HG02678 (cell line): ENCODE measurements around the gene L3MBTL4.
"Not testable (repeated sequence)": the region's sequence is repeated elsewhere in the genome, so short reads cannot be mapped to it uniquely, and the experiment has no call there.

Experiments used
- ATAC-seq: cut with Tn5 transposase; IDR thresholded peaks from one replicate; pipeline ENCODE4 v1.9.1; 2021; ENCODE audit warnings: mild to moderate bottlenecking, moderate library complexity; ENCODE audit not compliant: unreplicated experiment

Gene L3MBTL4

GRCh38 chr18:6204476-6204875, 210.2 kb downstream of the L3MBTL4 start:
- ATAC-seq: no peak

- ATAC-seq: no peak
Measured at GRCh38 chr18:6203791-6204190, 210.9 kb downstream of the L3MBTL4 start.

GRCh38 chr18:6202861-6203260, 211.8 kb downstream of the L3MBTL4 start:
- no peak for ATAC-seq

GRCh38 chr18:6200204-6200774, 214.4 kb downstream of the L3MBTL4 start:
- no peak for ATAC-seq

DNA sequence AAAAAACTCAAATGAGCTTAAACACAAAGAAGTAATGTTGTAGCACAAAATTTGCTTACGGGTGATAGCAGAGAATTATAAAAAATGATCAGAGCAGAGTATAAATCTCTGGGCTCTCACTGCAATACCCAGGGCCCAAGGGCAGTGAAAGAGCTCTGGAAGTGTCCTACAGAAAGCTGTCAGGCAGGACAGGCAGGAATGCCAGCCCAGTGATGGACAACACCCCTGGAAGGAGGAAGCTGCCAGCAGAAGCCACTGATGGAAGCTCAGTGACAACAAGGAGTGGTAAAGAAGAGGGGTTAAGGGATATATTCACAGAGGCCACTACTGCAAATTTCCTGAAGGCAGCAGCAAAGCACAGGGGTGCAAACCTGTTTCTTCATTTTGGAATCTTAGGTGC, 214.9 kb downstream of the L3MBTL4 start:
- ATAC-seq: no peak

DNA sequence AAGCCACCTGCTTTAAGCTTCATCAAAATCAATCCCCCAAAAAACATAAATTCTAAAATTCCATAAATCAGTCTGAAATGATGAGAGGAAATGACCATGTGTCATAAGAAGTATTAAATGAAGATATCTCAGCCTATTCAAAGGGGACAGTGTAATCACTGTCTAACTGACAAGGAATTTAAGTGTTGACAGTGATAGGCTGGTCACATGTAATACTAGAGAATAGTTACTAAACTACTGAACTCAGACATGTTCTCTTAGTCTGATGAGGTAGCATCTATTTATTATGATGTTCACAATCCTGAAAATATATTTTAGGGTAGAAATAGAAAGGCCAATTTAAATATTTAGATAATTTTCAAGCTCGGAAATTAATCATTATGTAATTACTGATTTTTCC, 216.1 kb downstream of the L3MBTL4 start:
- ATAC-seq: no peak

- ATAC-seq: no peak
Measured at GRCh38 chr18:6194640-6195039, 220.1 kb downstream of the L3MBTL4 start.

- not testable (repeated sequence) for ATAC-seq
Measured at GRCh38 chr18:6185782-6186181, 228.9 kb downstream of the L3MBTL4 start.

DNA sequence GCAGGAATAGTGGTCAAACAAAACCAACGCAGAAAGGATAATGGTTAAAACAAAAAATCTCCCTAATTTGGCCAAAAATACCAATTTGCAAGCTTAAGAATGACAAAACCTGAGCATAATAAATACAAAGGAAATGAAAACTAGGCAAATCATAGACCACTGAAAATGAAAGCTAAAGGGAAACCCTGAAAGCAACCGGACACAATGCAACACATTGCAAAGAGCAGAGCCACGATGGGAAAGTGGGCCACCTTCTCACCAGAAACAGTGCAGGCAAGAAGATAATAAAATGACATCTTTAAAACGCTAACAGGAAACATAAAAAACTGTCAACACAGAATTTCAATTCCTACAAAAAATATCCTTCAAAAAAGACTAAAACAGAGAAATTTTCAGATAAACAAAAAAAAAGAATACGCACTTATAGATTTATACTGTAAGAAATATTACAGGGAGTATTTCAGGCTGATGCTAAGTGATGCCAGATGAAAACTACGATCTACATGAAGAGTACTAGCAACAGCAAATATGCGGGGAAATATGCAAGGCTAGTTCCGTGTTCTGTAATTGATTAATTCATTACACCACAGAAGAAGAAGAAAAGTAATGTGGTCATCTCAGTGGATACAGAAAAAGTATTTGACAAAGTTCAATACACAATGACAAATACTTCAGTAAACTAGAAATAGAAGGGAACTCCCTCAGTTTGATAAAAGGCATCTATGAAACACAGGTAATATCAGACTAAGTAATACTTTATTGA, 239.5 kb downstream of the L3MBTL4 start:
- no peak for ATAC-seq

DNA sequence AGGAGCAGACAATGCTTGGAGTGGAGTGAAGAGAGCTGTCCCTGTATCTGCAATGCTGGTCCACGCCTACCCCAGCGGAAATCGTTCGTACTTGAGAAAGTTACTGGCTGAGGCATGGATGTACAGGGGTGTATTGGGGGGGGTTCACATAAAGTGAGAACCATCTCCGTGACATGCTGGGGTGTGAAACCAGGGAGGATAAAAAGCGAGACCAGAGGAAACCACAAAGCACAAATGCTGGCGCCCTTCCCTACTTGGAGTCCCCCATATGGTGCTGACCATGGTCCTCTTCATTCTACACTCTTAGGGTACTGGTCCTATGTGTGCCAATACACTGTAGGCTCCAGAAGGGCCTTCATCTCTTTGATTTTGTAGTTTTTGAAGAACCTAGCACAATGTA, 244.1 kb downstream of the L3MBTL4 start:
- ATAC-seq: no peak

GRCh38 chr18:6161549-6161948, 253.2 kb downstream of the L3MBTL4 start:
- no peak for ATAC-seq

DNA sequence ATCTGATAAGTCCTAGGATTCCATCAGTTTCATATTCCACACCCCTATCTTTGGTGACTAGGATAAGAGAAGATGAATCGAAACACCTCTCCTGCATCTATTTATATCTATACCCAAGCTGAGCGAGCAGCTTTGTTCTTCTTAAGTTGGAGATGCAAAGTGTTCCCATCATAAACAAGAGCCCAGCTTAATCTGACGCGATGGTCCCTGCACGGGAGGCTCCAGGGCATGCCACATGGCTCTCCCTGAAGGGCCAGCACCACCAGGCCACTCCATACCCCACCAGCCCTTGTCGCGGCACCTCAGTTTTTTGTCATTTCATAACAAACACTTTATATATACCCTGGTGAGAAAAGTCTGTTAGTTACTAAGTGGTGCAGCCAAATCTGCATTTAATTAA, 255.3 kb downstream of the L3MBTL4 start:
- ATAC-seq: no peak

- no peak for ATAC-seq
Measured at GRCh38 chr18:6158958-6159357, 255.8 kb downstream of the L3MBTL4 start.

DNA sequence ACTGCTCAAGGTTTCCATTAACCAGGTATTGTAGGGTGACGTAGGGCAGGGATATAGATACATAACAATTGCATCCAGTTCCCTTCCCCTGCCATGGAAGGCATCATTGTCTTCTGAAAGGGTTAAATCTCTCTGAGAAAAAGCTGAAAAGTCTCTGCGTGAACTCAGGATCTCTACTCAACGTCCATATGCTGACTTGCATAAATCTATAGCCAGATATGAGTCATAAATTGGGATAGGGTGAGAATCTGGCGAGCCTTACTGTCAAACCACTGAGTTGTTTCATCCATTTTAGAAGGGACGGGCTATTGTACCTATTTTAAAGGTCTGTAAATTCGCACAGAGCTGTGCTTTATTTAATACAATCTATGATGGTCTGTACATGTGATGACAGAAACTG, 258.3 kb downstream of the L3MBTL4 start:
- no peak for ATAC-seq

DNA sequence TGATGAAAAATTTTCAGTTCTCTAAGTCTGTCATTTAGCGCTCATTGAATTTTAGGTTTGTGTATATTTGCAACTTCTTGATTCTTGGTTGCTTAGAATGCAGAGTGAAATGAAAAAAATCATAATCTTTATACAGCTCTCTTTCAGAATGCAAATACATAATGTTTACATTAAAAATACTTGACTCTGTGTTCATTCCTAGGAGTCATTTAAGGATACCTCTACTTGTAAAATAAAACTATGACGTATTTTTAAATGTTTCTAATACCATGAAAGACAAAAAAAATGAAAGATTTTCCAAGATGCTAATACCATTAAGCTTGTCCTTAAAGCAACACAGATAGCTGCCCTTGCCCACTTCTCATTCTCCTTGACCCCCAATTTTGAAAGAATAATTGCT, 259.0 kb downstream of the L3MBTL4 start:
- ATAC-seq: no peak

DNA sequence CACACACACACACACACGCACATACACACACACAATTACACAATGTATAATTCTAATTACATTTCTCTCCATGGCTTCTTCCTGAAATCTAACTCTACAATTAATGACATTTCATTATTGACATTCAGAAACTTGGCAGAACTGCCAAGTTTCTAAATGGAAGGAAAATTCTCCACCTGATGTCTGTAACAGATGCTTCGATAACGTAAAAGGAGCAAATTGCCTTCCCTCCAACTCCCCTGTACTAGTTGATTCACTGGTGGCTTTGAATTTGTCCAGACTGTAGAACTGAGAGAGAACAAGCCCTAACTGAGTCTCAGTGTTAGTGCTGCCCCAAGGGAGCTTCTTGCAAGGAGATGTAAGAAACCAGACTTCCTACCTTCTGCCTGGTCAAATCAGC, 264.3 kb downstream of the L3MBTL4 start:
- no peak for ATAC-seq

DNA sequence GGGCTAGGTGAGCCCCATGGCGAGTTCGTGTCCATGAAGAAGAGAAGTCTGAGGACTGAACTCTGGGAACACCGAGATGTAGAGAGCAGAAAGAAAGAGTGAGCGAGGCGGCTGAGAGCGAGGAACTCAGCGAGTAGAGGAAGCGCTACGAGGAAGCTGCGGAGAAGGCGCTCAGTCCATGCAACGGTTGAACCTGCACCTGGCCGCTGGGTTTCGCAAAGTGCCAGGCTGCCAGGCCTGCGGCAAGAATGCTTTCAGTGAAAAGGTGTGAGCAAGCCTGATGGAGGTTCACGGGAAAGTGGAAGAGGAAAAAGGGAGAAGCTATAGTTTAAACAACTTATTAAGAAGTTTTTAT, 268.4 kb downstream of the L3MBTL4 start:
- no peak for ATAC-seq

DNA sequence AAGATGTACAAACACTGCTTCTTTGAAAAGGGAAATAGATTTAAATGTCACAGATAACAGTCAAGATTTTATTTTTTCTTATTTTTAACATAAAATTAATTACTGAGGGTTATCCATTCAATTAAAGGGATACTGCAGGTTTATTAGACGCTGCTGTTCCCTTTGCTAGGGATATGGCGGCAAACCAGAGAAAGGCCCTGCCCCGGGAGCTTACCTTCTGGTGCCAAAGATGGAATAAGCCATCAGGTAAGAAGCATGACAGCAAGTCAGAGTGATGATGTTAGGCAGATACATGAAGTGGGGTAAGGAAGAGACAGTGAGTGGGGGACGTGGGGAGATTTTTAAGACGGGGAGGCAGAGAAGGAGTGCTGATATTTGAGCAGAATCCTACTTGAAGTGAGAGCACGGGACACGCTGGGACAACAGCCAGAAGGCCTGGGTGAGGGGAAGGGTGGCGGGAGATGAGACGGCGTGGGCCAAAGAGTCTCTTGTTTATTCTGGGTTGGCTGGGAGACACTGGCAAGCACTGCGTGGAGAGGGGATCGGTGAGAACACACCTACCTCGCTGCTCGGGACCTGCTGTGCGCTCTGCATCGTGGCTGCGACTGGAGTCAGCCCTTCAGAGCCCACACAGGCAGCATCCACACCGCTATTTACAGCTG, 268.9 kb downstream of the L3MBTL4 start:
- no peak for ATAC-seq

GRCh38 chr18:6139007-6139406, 275.7 kb downstream of the L3MBTL4 start:
- ATAC-seq: no peak

GRCh38 chr18:6135901-6136300, 278.8 kb downstream of the L3MBTL4 start:
- ATAC-seq: not testable (repeated sequence)

GRCh38 chr18:6135029-6135428, 279.7 kb downstream of the L3MBTL4 start:
- ATAC-seq: not testable (repeated sequence)

DNA sequence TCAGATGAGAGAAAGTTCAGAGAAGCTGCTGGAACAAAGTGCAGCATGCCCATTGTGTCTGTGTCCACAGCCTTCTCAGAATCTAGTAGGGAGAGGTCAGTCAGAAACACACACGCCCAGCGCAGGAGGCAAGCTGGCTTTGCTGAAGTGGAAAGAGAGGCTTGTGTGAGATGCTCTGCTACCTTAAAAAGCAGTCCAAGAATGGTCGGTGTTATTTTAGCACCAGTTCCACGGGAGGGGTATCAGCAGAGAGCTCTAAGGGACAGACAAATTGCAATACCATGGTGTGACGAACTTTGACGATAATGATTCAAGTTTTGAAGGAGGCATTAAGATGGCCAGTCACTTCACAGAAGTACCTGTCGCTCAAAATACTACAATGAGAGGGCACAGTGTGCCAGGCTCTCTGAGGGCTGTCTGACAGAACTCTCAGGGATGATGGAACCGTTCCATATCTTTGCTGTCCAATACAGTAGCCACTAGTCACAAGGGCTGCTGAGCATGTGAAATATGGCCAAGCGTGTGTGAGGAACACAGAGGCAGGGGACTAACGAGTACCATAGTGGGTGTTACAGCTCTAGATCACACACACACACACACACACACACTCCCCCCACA, 281.9 kb downstream of the L3MBTL4 start:
- ATAC-seq: no peak
